Glomerular endothelial cell (primary cell): ENCODE measurements around the gene DAO. TPM values are rescaled to one million over a fixed set of nuclear protein-coding genes. Genes with fewer than 3 reads are reported as not detected.

Experiments
- DNase-seq: peaks from one replicate; pipeline ENCODE4 v3.0.0-alpha.2; 2011; ENCODE audit warnings: low read depth, low spot score; ENCODE audit errors: extremely low read depth
- total RNA-seq: library from RNA; depleted of rRNA; stranded (reverse); fragments of >200 nt; gene quantifications from 2 replicates; pipeline ENCODE4 v1.2.3, GENCODE V29; 2015

Gene DAO
- total RNA-seq, 1 donor from 2014 or later = not detected

DNA sequence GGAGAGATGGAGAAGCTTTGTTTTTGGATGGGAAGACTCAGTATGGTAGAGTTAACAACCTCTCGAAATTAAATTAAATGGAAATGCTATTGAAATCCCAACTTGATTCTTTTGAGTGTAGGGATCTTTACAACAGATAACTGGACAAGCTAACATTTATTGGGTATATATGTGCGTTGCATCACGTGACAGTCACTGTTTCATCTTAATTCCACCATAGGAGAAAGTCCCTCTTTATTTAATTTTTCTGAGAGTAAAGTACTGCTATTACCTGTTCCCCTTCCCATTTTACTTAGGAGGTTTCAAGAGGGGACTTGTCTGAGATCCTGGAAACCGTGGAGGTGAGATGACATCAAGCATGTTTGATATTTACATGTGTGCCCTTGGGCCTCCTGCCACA is 11.1 kb upstream of the DAO start:
- no peak for DNase-seq

DNA sequence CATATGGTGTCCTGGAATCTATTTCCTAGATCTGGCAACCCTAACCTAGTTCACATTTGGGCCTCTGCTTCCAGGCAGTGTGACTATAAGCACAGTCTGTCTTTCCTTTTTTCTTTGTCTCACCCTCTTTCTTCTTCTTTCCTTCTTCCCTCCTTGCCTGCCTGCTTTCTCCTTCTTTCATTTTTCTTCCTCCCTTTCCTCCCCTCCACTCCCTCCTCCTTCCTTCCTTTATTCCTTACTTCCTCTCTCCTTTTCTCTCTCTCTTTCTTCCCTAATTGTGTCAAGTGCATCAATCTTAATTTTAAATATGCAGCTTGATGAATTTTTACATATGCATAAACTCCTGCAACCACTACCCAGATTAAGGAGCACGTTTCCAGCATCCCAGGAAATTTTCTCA is 4.6 kb upstream of the DAO start:
- DNase-seq = no peak

DNA sequence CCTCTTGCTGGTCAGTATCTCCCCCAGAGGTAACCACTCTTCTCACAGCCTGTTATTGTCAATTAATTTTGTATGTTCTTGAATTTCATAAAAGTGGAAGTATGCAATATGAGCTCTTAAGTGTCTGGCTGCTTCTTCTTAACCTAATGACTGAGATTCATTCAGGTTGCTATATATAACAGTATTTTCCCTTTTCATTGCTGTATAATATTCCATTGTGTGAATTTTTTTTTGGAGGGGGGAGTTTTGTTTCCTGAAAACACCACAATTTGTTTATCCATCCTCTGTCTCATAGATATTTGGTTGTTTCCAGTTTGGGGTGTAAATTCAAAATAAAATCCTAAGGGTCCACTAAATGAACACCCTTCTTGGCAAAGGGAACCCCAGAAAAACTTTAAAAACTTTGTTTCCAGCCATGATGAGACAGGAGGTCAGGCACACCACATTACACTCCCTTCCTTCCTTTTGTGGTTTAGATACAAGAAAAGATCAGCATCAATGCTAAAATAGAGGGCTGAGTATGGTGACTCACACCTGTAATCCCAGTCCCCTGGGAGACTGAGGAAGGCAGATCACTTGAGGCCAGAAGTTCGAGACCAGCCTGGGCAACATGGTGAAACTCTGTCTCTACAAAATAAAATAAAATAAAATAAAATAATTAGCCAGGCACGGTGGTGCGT is 4.1 kb upstream of the DAO start:
- no peak for DNase-seq

DNA sequence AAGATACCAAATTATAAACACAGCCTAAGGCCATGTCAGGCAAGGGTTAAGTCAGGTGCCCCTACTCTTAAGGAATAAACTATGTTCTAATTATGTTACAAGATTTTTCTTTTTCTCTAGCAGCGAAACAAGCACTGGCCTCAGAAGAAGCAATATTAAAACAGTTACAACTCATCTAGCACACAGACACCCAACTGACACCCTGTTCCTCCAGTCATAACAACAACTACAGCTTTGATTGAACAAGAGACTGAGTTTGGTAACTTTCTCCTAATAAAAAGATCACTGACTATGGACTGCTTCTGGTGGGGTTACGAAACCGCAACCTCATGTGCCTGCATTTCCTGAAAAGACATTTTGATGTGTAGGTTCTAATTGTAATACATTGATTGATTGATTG is 3.3 kb upstream of the DAO start:
- DNase-seq = no peak

DNA sequence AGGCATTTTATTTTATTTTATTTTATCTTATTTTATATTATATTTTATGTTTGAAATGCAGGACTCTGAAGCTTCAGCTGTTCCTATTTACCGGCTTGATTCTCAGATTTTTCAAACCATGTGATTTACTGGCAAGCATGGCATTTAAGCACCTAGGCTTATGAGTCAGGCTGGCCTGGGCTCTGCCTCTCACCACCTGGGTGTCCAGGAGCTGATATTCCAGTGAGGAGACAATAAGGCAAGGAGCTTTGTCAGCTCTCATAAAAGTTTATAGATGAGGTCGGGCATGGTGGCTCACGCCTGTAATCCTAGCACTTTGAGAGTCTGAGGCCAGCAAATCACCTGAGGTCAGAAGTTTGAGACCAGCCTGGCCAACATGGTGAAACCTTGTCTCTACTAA is 2.1 kb downstream of the DAO start:
- DNase-seq = no peak

DNA sequence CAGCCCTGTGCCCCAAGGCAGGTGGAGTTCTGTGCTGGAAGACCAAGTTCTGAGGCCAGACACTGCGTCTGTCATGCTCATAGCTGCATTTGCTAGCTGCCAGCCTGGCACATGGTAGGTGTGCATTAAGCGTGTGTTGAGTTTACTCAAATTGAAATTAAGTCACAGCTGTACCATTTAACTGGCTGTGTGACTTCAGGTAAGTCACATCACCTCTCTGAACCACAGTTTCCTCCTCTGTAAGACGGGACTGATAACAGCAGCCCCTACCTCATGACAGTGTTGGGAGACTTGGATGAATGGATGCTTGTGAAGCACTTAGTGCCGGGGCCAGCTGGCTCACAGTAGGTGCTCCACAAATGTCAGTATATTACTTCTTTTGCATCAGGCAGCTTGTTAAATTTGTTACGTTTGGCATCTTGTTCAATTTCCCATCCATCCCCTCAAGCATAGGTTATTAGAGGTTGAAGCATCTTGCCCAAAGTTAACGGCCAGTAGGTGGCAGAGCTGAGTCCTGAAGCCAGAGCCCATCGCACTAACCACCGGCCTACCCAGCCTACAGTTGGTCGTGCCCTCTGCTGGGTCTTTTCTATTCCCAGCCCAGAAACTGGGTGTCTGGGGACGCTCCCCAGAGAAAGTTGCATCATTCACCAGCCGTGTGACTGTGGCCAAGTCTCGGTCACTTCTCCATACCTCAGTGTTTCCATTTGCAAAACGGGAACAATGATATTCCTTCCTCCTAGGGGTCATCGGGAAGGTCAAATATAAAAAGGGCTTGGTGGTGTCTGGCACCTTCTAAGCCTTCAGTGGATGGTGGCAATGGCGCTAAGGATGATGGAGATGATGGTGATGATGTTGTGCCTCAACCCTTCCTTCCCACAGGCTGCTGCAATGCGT is 4.5 kb downstream of the DAO start:
- DNase-seq = no peak

DNA sequence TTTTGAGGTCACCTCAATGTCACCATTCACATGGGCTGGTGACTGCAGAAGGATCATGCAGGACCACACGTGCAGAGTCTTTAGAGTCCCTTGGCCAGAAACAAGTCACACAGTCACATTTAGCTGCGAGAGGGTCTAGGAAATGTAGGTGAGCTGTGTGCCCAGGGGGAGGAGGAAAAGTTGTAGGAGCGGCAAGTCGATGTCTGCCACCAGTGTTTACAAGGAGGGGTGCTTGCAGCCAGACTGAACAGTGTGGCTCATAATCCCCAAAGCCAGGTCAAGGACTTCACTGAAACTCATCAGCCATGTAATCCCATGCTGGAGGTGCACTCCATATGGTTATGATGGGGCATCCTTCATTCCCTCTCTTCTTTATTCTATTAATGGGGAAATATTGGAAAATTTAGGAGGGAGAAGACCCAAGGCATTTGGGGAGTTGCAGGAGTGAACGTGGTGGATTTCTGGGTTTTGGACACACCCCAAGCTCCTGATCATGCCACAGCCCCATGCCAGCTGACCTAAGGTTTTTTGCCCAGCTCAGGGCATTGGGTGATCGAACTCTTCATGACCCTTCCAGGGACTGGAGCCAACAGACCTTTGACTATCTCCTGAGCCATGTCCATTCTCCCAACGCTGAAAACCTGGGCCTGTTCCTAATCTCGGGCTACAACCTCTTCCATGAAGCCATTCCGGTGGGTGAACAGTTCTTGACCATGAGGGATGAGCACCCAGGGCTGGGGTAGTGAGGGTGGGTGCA is 7.2 kb downstream of the DAO start:
- no peak for DNase-seq

DNA sequence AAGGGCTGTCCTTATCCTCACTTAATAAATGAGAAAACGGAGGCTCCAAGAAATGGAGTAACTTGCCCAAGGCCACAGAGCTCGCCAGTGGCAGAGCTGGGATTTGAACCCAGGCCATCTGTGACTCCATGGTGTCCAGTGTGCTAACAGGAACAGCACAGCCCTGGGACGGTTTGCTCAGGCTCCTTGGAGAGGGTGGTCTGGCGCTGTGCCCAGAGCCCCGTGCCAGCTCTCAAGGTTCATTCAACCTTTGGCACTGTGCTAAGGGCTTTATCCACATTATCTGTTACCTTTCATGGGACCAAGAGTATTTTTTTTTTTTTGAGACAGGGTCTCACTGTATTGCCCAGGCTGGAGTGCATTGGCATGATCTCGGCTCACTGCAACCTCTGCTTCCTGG is 8.1 kb downstream of the DAO start:
- DNase-seq = no peak

DNA sequence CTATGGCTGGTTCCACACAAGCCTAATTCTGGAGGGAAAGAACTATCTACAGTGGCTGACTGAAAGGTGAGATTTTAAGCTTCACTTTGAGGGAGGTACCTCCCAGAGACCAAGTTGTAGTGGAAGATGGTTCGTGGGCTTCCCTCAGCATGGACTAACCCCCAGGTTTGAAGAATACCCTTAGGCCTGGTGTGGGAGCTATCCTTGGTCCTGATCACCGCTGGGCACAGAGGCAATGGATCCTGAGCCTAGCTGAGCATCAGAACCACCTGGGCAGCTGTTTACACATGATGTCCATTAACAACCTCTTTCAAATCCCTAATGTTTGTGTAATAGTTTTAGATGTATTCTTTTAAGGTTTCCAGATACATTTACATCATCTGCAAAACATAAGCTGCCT is 10.3 kb downstream of the DAO start:
- DNase-seq = no peak

DNA sequence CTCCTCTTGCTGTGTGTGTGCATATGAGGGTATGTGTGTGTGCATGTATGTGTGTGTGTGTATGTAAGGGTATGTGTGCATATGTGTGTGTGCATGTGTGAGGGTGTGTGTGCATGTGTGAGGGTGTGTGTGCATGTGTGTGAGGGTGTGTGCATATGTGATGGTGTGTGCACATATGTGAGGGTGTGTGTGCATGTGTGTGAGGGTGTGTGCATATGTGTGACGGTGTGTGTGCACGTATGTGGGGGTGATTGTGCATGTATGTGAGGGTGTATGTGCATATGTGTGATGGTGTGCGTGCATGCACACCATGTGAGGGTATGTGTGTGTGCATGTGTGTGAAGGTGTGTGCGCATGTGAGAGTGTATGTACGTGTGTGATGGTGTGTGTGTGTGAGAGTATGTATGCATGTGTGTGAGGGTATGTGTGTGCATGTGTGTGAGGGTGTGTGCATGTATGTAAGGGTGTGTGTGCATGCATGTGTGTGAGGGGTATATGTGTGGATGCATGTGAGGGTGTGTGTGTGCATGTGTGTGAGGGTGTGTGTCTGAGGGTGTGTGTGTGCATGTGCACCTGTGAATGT is 15.4 kb downstream of the DAO start:
- no peak for DNase-seq

DNA sequence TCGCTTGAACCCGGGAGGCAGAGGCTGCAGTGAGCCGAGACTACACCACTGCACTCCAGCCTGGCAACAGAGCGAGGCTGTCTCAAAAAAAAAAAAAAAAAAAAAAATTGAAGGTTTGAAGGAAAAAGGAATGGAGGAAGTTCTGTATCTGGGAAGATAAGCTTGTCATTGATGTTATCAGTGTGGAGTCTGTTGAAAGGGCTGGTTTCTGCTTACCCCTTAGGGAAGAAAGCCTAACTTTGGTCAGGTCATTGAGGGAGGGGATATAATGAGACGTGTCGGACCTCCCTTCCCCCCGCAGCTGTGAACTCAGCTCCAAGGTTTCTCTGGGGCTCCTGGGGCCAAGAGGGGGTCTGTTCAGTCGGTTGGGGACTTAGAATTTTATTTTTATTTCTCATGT is 16.4 kb downstream of the DAO start:
- DNase-seq = no peak

DNA sequence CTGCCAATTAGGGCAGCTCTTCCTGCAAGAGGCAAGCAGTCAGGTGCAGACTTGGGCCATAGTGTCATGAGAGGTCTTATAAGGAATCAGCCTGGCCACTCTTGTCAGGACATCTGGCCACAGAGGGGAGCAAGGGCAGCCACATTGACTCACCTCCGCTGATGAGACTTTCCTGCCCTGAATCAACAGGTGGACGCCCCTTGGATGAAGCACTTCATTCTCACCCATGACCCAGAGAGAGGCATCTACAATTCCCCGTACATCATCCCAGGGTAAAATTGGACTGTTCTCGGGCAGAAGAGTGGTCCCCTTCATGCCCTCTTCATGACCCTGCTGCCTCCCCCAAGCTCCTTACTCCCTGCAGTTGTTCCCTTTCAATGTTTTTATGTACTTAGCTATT is 16.9 kb downstream of the DAO start:
- DNase-seq = no peak

DNA sequence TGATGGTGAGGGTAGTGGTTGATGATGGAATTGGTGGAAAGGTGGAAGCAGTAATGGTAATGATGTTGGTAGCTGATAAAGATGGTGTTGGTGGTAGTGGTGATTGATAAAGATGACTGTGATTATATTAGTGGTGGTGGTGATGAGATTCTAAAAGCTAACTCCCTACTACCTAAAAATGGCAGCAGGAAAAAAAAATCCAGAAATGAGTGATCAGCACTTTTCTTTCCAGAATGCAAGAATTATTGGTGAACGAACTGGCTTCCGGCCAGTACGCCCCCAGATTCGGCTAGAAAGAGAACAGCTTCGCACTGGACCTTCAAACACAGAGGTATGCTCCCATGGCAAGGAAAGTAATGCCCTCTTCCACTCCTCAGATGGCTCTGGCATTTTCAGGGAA is 19.3 kb downstream of the DAO start:
- no peak for DNase-seq

DNA sequence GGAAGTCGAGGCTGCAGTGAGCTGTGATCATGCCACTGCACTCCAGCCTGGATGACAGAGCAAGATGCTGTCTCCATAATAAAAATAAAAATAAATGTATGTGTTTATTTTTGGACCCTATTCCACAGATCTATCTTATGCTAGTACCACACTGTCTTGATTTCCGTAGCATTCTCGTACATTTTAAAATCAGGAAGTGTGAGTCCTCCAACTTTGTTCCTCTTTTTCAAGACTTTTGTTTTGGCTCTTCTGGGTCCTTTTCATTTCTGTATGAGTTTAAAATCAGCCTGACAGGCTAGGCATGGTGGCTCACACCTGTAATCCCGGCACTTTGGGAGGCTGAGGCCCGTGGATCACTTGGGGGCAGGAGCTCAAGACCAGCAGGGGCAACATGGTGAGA is 25.8 kb downstream of the DAO start:
- DNase-seq = no peak

DNA sequence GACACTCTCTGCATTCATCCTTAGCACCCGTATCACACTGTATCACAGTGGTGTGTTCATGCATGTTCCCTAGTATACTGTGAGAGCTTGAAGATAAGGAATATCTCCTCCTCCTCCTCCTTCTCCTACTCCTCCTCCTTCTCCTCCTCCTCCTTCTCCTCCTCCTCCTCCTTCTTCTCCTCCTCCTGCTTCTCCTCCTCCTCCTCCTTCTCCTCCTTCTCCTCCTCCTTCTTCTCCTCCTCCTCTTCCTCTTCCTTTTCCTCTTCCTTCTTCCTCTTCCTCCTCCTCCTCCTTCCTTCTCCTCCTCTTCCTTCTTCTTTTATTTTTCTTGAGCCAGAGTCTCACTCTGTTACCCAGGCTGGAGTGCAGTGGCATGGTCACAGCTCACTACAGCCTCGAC is 27.1 kb downstream of the DAO start:
- DNase-seq = no peak

DNA sequence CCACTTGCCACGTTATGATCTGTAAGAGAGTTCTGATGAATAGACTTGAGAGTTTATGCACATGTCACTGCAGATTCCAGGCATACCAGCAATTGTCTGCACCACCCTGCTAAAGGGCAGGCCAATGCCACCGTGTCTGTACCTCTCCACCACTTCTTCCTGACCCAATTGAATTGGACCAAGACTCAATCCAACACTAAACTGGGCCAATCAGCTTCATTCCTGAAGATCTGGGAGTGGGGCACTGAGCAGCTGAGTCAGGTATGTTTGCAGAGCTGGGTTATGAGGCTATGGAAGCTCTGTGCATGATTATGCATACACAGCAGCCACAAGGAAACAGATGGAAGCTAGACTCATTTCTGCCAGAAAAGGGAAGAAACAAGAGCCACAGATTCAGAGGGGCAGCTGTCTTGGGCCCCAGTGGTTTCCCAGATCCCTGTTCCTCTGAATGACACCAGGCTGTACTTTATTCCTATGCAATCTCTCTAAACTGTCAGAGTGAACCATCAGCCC is 28.0 kb downstream of the DAO start:
- no peak for DNase-seq

DNA sequence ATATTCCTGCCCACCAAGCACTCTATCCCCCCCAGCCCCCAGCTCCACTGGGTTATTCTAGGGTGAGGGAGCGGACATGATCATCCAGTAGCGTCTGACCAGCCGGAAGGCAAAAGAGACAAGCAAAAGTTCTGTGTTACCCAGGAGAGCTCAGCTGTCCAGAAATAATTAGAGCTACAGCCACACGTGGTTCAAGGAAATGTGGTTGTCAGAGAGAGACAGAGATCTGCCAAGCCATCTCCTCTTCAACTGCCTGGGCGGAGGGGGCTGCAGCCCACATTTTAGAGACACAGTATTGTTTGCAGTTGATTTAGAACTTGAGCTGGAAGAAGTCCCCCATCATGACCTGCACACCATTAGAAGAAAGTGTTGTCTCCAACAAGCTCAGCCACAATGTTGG is 30.4 kb downstream of the DAO start:
- DNase-seq = no peak

DNA sequence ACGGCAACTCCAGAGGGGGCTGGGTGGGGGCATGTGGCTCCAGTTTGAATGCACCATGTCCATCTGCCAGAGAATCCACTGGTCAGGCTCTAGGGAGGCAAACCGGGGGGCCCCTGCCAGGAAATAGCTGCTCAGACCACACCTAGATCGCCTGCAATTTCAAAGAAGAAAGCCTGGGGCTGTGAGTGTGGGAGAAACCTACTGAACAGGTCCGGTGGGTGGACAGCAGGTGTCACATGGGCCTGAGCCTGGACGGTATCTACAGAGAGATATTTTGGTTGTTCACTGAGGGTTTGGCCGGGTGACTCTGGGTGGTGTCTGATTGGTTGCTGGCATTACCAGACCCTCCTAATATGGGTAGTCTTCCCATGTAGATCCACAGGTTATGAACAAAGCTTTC is 32.0 kb downstream of the DAO start:
- DNase-seq = no peak

DNA sequence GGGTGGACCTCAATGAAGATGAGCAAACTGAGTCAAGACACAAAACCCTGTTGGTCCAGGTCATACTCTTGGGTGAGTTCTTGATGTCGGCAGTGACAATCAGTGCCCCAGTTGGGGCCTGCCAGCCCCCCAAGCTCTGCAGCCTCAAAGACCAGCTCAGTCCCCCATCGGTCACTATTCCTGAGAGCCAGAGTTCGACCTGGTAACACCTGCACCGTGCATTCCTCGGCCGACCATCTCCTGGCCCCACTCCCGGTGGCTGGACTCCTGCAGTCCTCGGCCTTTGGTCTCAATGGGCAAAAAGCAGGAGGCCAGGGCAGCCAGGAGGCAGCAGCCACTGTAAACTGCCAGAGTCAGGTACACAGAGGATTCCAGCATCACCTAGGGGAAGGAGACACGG is 32.5 kb downstream of the DAO start:
- DNase-seq = no peak

DNA sequence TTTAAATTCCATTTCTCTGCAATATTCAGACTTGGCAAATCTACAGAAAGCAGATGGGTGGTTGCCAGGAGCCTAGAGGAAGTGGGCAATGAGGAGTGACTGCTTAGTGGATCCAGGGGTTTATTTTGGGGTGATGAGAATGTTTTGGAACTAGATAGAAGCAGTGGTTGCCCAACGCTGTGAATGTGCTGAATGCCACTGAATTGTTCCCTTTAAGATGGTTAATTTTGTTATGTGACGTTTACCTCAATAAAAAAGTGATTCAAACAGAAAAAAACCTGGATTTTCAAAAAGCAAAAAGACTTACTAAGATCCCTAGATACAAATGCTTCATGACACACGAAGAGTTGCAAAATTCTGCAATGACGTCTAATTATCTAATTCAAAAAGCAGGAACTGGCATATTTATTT is 34.2 kb downstream of the DAO start:
- no peak for DNase-seq

DNA sequence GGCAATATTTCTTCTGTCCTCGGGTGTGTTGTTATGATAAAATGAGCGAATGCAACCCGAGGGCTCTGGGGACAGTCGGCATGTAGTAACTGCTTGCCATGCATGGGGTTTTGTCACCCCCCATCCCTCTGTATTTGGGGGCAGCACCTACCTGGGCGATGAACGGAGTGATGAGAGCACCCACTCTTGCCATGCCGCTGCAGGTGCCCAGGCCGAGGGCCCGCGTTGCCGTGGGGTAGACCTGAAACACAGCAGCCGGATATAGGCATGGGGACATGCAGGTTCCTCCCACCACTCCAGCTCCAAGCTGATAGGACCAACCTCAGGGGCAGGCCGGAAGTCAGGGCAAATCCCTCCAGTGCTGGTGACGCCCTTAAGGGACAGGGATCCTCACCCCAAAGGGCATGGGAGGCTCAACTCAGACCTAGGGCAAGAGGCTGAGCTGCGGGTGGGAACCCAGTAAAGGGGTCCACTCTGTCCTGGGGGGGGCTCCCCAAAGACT is 35.8 kb downstream of the DAO start:
- no peak for DNase-seq
